Breast epithelium (tissue), 3 donors: Measurements from ENCODE around the gene TANGO6.

Experiments used
- POLR2A ChIP-seq: fragments of 450-650 bp; IDR thresholded peaks from one replicate; pipeline ENCODE4 v1.6.1; 2016; ENCODE audit warnings: antibody characterized with exemption, mild to moderate bottlenecking, moderate library complexity
- POLR2AphosphoS5 ChIP-seq, 3 donors: sonication (generic); formaldehyde crosslinking; IDR thresholded peaks; one replicate each; pipeline ENCODE4 v1.6.1; 2017; ENCODE audit warnings: antibody characterized with exemption in 3 of 3
- TF ChIP-seq, protein P1 (sequence below), 3 donors: fragments of 450-650 bp; IDR thresholded peaks; one replicate each; pipeline ENCODE4 v1.5.1; 2016 to 2017; ENCODE audit warnings: antibody characterized with exemption in 3 of 3, mild to moderate bottlenecking in 3 of 3, moderate library complexity in 3 of 3

DNA sequence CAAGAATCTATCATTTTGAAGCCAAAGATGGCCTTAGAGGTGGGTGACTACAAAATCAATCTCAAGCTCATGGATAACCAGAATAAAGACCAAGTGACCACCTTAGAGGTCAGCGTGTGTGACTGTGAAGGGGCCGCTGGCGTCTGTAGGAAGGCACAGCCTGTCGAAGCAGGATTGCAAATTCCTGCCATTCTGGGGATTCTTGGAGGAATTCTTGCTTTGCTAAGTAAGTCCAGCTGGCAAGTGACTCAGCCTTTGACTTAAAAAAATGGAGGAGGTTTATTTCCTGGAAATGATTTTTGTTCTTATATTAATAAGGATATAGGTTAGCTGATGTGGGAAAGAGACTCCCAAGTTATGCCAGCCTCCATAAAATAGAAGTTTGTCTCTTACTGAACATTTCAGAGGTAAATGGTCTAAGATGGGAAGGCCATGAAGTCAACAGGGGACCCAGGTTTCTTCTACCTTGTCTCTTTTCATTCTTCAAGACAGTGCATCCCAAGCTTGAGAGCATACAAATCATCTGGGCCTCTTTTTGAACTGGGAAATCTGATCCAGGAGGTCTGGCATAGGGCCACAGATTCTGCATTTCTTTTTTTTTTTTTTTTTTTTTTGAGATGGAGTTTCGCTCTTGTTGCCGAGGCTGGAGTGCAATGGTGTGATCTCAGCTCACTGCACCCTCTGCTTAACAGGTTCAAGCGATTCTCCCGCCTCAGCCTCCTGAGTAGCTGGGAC lies 19.8 kb upstream of the TANGO6 start:
- TF ChIP-seq, protein P1, sequence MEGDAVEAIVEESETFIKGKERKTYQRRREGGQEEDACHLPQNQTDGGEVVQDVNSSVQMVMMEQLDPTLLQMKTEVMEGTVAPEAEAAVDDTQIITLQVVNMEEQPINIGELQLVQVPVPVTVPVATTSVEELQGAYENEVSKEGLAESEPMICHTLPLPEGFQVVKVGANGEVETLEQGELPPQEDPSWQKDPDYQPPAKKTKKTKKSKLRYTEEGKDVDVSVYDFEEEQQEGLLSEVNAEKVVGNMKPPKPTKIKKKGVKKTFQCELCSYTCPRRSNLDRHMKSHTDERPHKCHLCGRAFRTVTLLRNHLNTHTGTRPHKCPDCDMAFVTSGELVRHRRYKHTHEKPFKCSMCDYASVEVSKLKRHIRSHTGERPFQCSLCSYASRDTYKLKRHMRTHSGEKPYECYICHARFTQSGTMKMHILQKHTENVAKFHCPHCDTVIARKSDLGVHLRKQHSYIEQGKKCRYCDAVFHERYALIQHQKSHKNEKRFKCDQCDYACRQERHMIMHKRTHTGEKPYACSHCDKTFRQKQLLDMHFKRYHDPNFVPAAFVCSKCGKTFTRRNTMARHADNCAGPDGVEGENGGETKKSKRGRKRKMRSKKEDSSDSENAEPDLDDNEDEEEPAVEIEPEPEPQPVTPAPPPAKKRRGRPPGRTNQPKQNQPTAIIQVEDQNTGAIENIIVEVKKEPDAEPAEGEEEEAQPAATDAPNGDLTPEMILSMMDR (IDR thresholded peaks at IDR 0.05) = no peak
- TF ChIP-seq POLR2A (no peak), POLR2AphosphoS5 (IDR thresholded peaks at IDR 0.05) (no peak)
